Suprapubic skin (tissue), 3 donors: ENCODE data around the gene PPP2R5C.

ENCODE experiments used
- CTCF ChIP-seq, 2 donors: fragments of 200-600 bp in 1 of 2; fragments of 450-650 bp in 1 of 2; sonication (generic) in 1 of 2; IDR thresholded peaks; one replicate each; pipeline ENCODE4 v1.5.1; 2016 to 2019; ENCODE audit warnings: antibody characterized with exemption in 2 of 2, mild to moderate bottlenecking in 1 of 2, moderate library complexity in 1 of 2
- POLR2A ChIP-seq, 2 donors: fragments of 450-650 bp; IDR thresholded peaks; one replicate each; pipeline ENCODE4 v1.6.1; 2017; ENCODE audit warnings: antibody characterized with exemption in 2 of 2, mild to moderate bottlenecking in 2 of 2, moderate library complexity in 2 of 2

GRCh38 chr14:101796479-101796878, 35.0 kb downstream of the PPP2R5C start:
- TF ChIP-seq CTCF (IDR thresholded peaks at IDR 0.05) (no peak), POLR2A (IDR thresholded peaks at IDR 0.05) (no peak)
